Progenitor cell of endocrine pancreas (in vitro differentiated cells): ENCODE data around the gene ARID1B. TPM values are rescaled to one million over a fixed set of nuclear protein-coding genes. Genes with fewer than 3 reads are reported as not detected.

Source experiments
- DNase-seq: peaks from one replicate; pipeline ENCODE4 v3.0.0; 2021; ENCODE audit warnings: low spot score; ENCODE audit not compliant: unreplicated experiment
- H3K27ac Mint-ChIP-seq: 2 replicates; pipeline ENCODE4 v1.8.0; 2021; ENCODE audit warnings: mild to moderate bottlenecking, moderate library complexity, mixed read lengths
- H3K27me3 Mint-ChIP-seq: 2 replicates; pipeline ENCODE4 v1.8.0; 2021; ENCODE audit warnings: mixed read lengths
- H3K36me3 Mint-ChIP-seq: 2 replicates; pipeline ENCODE4 v1.8.0; 2022; ENCODE audit warnings: mixed read lengths; ENCODE audit not compliant: insufficient read depth
- H3K4me1 Mint-ChIP-seq: 2 replicates; pipeline ENCODE4 v1.8.0; 2021; ENCODE audit warnings: low read depth, mixed read lengths
- H3K4me3 Mint-ChIP-seq: 2 replicates; pipeline ENCODE4 v1.8.0; 2021; ENCODE audit warnings: low read depth, mild to moderate bottlenecking, moderate library complexity, mixed read lengths
- H3K9me3 Mint-ChIP-seq: 2 replicates; pipeline ENCODE4 v1.8.0; 2021; ENCODE audit warnings: low read depth, mixed read lengths
- CTCF ChIP-seq: fragments of 200-600 bp; sonication (generic); IDR thresholded peaks from one replicate; pipeline ENCODE4 v1.5.0; 2021; ENCODE audit warnings: antibody characterized with exemption, mild to moderate bottlenecking; ENCODE audit not compliant: unreplicated experiment
- total RNA-seq: library from RNA; stranded (reverse); gene quantifications from 2 replicates; pipeline ENCODE4 v1.2.1, GENCODE V29; 2021

ARID1B gene
- total RNA-seq, 1 donor from 2014 or later: 152 TPM

DNA sequence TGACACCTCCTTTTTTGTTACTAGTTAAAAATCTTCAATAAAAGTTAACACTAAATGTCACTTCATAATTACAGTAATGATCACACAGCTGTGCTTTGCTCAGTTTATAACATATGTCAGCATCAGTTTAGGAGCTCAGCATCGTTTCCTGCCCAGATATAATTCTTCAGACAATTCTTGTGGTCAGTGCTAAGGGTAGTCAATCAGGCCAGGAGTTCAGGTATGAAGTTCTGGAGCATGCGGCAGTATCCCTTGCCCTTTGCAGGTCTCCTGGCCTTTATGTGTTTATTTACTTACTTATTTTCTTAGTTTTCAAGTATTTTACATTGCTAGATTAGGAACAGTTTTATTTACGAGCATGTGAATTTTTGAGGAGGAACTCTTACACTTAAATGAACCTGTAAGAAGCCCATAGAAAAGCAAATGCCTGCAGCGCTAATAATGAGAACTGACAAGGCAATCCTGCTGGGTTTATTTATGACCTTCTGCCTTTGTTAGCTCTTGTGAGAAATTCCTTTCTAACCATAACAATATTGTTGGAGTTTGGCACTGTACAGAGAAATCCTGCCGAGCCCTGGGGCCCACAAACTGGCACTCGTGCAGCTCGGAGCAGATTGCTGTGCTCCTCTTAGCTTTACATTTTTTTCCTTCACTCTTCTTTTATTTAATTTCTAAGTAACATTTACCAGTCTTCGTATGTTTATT lies 293.4 kb downstream of the ARID1B start:
- TF ChIP-seq CTCF: no peak
- H3K27ac Mint-ChIP-seq: peak overlapping the region; percentile 27
- H3K27me3 Mint-ChIP-seq: no peaks in the 10 kb centered on the region
- H3K4me3 Mint-ChIP-seq: no peak overlapping the region
- peaks cover under 1% of the 10 kb centered on the region for H3K36me3 Mint-ChIP-seq
- peaks cover 44% of the 10 kb centered on the region for H3K4me1 Mint-ChIP-seq
- no peaks in the 10 kb centered on the region for H3K9me3 Mint-ChIP-seq
- DNase-seq: no peak

- no peak for TF ChIP-seq CTCF
- H3K36me3 Mint-ChIP-seq: peaks cover 4% of the 10 kb centered on the region
- H3K4me3 Mint-ChIP-seq: no peak overlapping the region
- no peaks in the 10 kb centered on the region for H3K27me3 Mint-ChIP-seq
- no peak overlapping the region for H3K27ac Mint-ChIP-seq
- peaks cover 37% of the 10 kb centered on the region for H3K4me1 Mint-ChIP-seq
- no peak for DNase-seq
- H3K9me3 Mint-ChIP-seq: no peaks in the 10 kb centered on the region
Observed at GRCh38 chr6:157072128-157072527, 294.9 kb downstream of the ARID1B start.

DNA sequence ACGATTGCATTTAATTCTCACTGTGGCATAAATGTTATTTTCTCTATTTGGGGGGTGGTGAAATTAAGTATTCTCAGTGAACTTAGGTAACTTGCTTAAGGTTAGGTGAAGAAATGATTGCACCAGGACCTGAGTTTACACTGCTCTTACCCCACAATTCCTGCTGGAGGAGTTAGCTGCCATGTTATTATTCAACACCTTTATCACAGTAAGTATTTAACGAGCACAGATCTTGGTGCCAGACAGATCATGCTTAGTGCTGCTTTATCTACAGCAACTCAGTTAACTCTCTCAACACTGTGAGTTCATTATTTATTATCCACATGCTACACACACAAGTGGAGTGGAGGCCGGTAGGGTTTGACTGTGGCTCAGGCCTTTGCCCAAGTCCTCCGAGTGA lies 296.4 kb downstream of the ARID1B start:
- no peak overlapping the region for H3K4me3 Mint-ChIP-seq
- peak overlapping the region; percentile 71 for H3K27ac Mint-ChIP-seq
- no peak for TF ChIP-seq CTCF
- H3K9me3 Mint-ChIP-seq: no peaks in the 10 kb centered on the region
- H3K36me3 Mint-ChIP-seq: peaks cover 4% of the 10 kb centered on the region
- no peak for DNase-seq
- H3K4me1 Mint-ChIP-seq: peaks cover 29% of the 10 kb centered on the region
- no peaks in the 10 kb centered on the region for H3K27me3 Mint-ChIP-seq

GRCh38 chr6:157074969-157075368 lies 297.8 kb downstream of the ARID1B start:
- Mint-ChIP-seq H3K4me1 (peaks cover 23% of the 10 kb centered on the region), H3K4me3 (no peak overlapping the region), H3K9me3 (no peaks in the 10 kb centered on the region), H3K36me3 (peaks cover 4% of the 10 kb centered on the region), H3K27me3 (no peaks in the 10 kb centered on the region), H3K27ac (no peak overlapping the region)
- no peak for TF ChIP-seq CTCF
- DNase-seq: no peak

DNA sequence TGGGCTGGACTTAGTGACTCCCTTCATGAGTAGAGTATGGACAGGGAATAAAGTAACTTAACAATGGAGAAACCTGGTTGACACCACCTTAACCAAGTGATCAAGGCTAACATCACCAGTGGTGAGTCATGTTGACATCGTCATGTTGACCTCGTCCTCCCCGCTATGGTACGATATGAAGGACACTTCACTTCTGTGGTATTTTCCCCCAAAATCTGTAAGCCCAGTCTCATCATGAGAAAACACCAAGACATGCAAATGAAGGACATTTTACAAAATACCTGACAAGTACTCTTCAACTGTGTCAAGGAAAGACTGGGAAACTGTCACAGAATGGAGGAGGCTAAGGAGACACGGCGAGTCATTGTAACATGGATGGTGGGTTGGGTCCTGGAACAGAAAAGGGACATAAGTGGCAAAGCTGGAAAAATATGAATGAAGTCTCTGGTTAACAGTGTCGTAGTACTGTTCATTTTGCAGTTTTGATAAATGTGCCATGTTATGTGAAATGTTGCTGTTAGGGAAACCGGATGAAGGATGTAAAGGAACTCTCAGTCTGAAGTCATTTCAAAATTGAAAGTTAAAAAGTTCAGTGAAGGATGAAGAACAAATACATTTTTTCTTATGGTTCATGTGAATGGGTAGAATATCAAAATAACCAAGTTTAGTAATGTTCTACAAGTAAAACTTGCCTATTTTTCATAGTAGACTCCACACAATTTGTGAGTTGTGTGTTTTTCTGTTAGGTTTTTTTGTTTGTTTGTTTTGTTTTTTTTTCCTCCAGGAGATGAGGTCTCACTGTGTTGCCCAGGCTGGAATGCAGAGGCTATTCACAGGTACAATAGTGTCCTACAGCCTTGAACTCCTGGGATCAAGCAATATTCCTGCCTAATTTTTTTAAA lies 298.6 kb downstream of the ARID1B start:
- Mint-ChIP-seq H3K36me3 (peaks cover 4% of the 10 kb centered on the region), H3K27ac (no peak overlapping the region), H3K4me3 (no peak overlapping the region), H3K27me3 (no peaks in the 10 kb centered on the region), H3K4me1 (peaks cover 20% of the 10 kb centered on the region), H3K9me3 (no peaks in the 10 kb centered on the region)
- no peak for DNase-seq
- TF ChIP-seq CTCF: no peak
